Tibial nerve (tissue), 4 donors: Measurements from ENCODE around the gene FUT6. TPM values are rescaled to one million over a fixed set of nuclear protein-coding genes. Genes with fewer than 3 reads are reported as not detected.
A peak's percentile ranks its signal among the peaks of the same experiment; 100 is the strongest.

Source experiments
- DNase-seq, 2 donors: peaks; one replicate each; pipeline ENCODE4 v3.0.0-alpha.2; 2019; ENCODE audit warnings: low spot score in 2 of 2
- H3K27ac ChIP-seq, 4 donors: fragments of 200-600 bp; sonication (generic) in 3 of 4; one replicate each; pipeline ENCODE4 v1.5.1; 2017 to 2019; ENCODE audit warnings: mild to moderate bottlenecking in 1 of 4
- H3K27me3 ChIP-seq, 2 donors: fragments of 200-600 bp; sonication (generic) in 1 of 2; one replicate each; pipeline versions ENCODE4 v1.5.1 to v1.6.0; 2017 to 2019
- H3K36me3 ChIP-seq, 3 donors: fragments of 200-600 bp; sonication (generic); one replicate each; pipeline ENCODE4 v1.5.1; 2018 to 2019
- H3K4me1 ChIP-seq, 4 donors: fragments of 200-600 bp; sonication (generic) in 3 of 4; one replicate each; pipeline ENCODE4 v1.5.1; 2017 to 2019
- H3K4me3 ChIP-seq, 4 donors: fragments of 200-600 bp; sonication (generic) in 3 of 4; one replicate each; pipeline ENCODE4 v1.5.1; 2017 to 2019; ENCODE audit warnings: mild to moderate bottlenecking in 1 of 4, moderate library complexity in 1 of 4
- H3K9me3 ChIP-seq, 4 donors: fragments of 200-600 bp; sonication (generic) in 3 of 4; one replicate each; pipeline ENCODE4 v1.5.1; 2017 to 2019
- CTCF ChIP-seq, 5 experiments: fragments of 200-600 bp in 3 of 5; fragments of 450-650 bp in 2 of 5; sonication (generic) in 3 of 5; IDR thresholded peaks; one replicate each; pipeline ENCODE4 v1.5.1; 2016 to 2019; ENCODE audit warnings: antibody characterized with exemption in 5 of 5, mild to moderate bottlenecking in 3 of 5, moderate library complexity in 2 of 5
- EP300 ChIP-seq, 2 donors: sonication (generic); formaldehyde crosslinking; IDR thresholded peaks; one replicate each; pipeline ENCODE4 v1.6.1; 2017; ENCODE audit warnings: antibody characterized with exemption in 2 of 2, mild to moderate bottlenecking in 1 of 2
- POLR2A ChIP-seq, 2 donors: fragments of 450-650 bp; IDR thresholded peaks; one replicate each; pipeline ENCODE4 v1.6.1; 2017; ENCODE audit warnings: antibody characterized with exemption in 2 of 2, mild to moderate bottlenecking in 2 of 2, moderate library complexity in 2 of 2
- WGBS, 2 donors: methylation state at CpG; one replicate each; pipeline ENCODE4 v1.1.5; 2018; 5-methylcytosine and 5-hydroxymethylcytosine counted together
- total RNA-seq, 4 donors: library from RNA; depleted of rRNA; stranded (reverse); fragments of >200 nt; gene quantifications; one replicate each; pipeline ENCODE4 v1.1.0, GENCODE V29; 2016

Gene FUT6
- total RNA-seq, 4 donors from 2014 or later: not detected

- TF ChIP-seq EP300 (IDR thresholded peaks at IDR 0.05): no peak
- no peak for TF ChIP-seq POLR2A (IDR thresholded peaks at IDR 0.05)
- TF ChIP-seq CTCF (IDR thresholded peaks at IDR 0.05): no peak
- H3K9me3 ChIP-seq: no peaks in the 10 kb centered on the region
- no peak overlapping the region for H3K4me3 ChIP-seq
- H3K4me1 ChIP-seq: peaks cover 0 to 19% (median 1%) of the 10 kb centered on the region in 4 donors
- H3K36me3 ChIP-seq: no peaks in the 10 kb centered on the region
- no peak overlapping the region for H3K27ac ChIP-seq
- H3K27me3 ChIP-seq: peaks cover 0 to 45% of the 10 kb centered on the region in 2 donors
- no peak for DNase-seq
- WGBS, 2 donors: 83% methylated on average over 8 of the region's 8 CpGs
Observed at GRCh38 chr19:5798244-5798643, 41.3 kb downstream of the FUT6 start.

- 88 to 89% methylated on average over 7 of the region's 7 CpGs for WGBS, 2 donors
- H3K4me3 ChIP-seq: no peak overlapping the region
- peaks cover 0 to 7% (median 1%) of the 10 kb centered on the region in 4 donors for H3K4me1 ChIP-seq
- peaks cover 0 to 17% of the 10 kb centered on the region in 2 donors for H3K27me3 ChIP-seq
- H3K9me3 ChIP-seq: no peaks in the 10 kb centered on the region
- H3K36me3 ChIP-seq: no peaks in the 10 kb centered on the region
- TF ChIP-seq CTCF (IDR thresholded peaks at IDR 0.05) (no peak), EP300 (IDR thresholded peaks at IDR 0.05) (no peak), POLR2A (IDR thresholded peaks at IDR 0.05) (no peak)
- no peak for DNase-seq
- H3K27ac ChIP-seq: no peak overlapping the region
Observed at GRCh38 chr19:5795382-5795919, 44.1 kb downstream of the FUT6 start.

GRCh38 chr19:5793188-5793587, 46.3 kb downstream of the FUT6 start:
- Histone ChIP-seq H3K27ac (no peak overlapping the region), H3K36me3 (peaks cover 0 to 19% (median 3%) of the 10 kb centered on the region in 3 donors), H3K4me1 (peaks cover 0 to 9% (median 2%) of the 10 kb centered on the region in 4 donors), H3K4me3 (no peak overlapping the region), H3K9me3 (no peaks in the 10 kb centered on the region), H3K27me3 (no peaks in the 10 kb centered on the region)
- TF ChIP-seq EP300 (IDR thresholded peaks at IDR 0.05): no peak
- 89 to 96% methylated on average over 3 of the region's 3 CpGs for WGBS, 2 donors
- DNase-seq: no peak

- Histone ChIP-seq H3K27me3 (no peaks in the 10 kb centered on the region), H3K4me3 (no peak overlapping the region), H3K4me1 (peaks cover 0 to 9% (median 2%) of the 10 kb centered on the region in 4 donors), H3K36me3 (peaks cover 3 to 28% (median 10%) of the 10 kb centered on the region in 3 donors), H3K27ac (no peak overlapping the region), H3K9me3 (no peaks in the 10 kb centered on the region)
- WGBS, 2 donors: 85 to 92% methylated on average over 18 of the region's 18 CpGs
- no peak for TF ChIP-seq EP300 (IDR thresholded peaks at IDR 0.05)
- no peak for TF ChIP-seq CTCF (IDR thresholded peaks at IDR 0.05)
- TF ChIP-seq POLR2A (IDR thresholded peaks at IDR 0.05): no peak
- DNase-seq: no peak
Observed at GRCh38 chr19:5792224-5792623, 47.3 kb downstream of the FUT6 start.

- TF ChIP-seq EP300 (IDR thresholded peaks at IDR 0.05): peak; percentile 72 to 87
- peak in 2 of 5 experiments; percentile 33 to 42 for TF ChIP-seq CTCF (IDR thresholded peaks at IDR 0.05)
- TF ChIP-seq POLR2A (IDR thresholded peaks at IDR 0.05): peak in 1 of 2 donors; percentile 62
- peak within 1 kb of the TSS; percentile 94 to 98 (median 96) for H3K27ac ChIP-seq
- DNase-seq: peak; percentile 92 to 94
Observed at GRCh38 chr19:5790559-5791520, 48.7 kb downstream of the FUT6 start, which contains the start of gene DUS3L. TSS of gene DUS3L (minus strand) at chr19:5791163. CDS start at chr19:5791141, 22 bp downstream.

More at GRCh38 chr19:5790559-5791520, 48.7 kb downstream of the FUT6 start, which contains the start of gene DUS3L:
- H3K36me3 ChIP-seq: peaks cover 3 to 42% (median 21%) of the 10 kb centered on the region in 3 donors
- peak within 1 kb of the TSS; percentile 63 to 86 (median 78) for H3K4me3 ChIP-seq
- H3K27me3 ChIP-seq: no peaks in the 10 kb centered on the region
- H3K4me1 ChIP-seq: peaks cover 0 to 9% (median 2%) of the 10 kb centered on the region in 4 donors
- 13 to 20% methylated on average over 41 to 61 of the region's 72 CpGs for WGBS, 2 donors
- no peaks in the 10 kb centered on the region for H3K9me3 ChIP-seq
